ENCODE measurements around the gene SDK2. TPM values are rescaled to one million over a fixed set of nuclear protein-coding genes. Genes with fewer than 3 reads are reported as not detected.
"Not testable (repeated sequence)": the region's sequence is repeated elsewhere in the genome, so short reads cannot be mapped to it uniquely, and the experiment has no call there.

The SDK2 gene
- total RNA-seq, 1 donor from 2014 or later = 1.4 TPM

DNA sequence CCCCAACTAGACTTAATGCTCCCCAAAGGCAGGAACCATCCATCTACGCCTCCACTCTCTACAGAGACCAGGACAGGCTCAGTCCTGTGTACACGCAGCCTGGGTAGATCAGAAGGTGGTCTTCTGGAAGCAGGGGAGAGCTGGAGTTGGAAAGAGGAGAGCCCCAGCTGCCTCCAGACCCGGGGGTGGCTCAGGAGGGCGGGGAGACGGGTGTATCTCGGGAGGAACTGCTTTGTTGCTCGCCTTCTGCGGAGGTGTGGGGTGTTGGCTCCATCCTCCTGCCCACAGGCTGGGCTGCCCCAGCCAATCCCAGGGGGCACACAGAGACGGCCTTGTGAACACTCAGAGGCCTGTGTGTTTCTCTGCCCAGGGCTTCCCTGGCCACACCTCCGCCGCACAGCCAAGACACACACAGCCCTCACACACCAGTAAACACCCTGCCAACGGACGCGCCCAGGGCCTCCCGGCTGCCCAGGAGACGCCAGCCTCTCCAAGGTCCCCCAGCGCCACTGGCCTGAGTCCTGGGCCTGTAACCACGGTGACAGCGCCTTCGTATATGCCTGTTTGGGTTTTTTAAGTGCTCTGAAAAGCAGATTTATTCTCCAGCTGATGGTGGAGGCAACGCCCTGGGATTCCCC is 189.1 kb downstream of the SDK2 start:
- ATAC-seq = no peak
- H3K36me3 ChIP-seq = no peaks in the 10 kb centered on the region
- TF ChIP-seq, protein P1, sequence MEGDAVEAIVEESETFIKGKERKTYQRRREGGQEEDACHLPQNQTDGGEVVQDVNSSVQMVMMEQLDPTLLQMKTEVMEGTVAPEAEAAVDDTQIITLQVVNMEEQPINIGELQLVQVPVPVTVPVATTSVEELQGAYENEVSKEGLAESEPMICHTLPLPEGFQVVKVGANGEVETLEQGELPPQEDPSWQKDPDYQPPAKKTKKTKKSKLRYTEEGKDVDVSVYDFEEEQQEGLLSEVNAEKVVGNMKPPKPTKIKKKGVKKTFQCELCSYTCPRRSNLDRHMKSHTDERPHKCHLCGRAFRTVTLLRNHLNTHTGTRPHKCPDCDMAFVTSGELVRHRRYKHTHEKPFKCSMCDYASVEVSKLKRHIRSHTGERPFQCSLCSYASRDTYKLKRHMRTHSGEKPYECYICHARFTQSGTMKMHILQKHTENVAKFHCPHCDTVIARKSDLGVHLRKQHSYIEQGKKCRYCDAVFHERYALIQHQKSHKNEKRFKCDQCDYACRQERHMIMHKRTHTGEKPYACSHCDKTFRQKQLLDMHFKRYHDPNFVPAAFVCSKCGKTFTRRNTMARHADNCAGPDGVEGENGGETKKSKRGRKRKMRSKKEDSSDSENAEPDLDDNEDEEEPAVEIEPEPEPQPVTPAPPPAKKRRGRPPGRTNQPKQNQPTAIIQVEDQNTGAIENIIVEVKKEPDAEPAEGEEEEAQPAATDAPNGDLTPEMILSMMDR (IDR thresholded peaks at IDR 0.05) = no peak
- intact Hi-C loops (cut with DNase I) = no loop called here
- H3K4me3 ChIP-seq = no peak overlapping the region
- peak; percentile 55 for DNase-seq
- no peaks in the 10 kb centered on the region for H3K9me3 ChIP-seq
- H3K4me1 ChIP-seq = no peaks in the 10 kb centered on the region
- H3K27ac ChIP-seq = no peak overlapping the region
- no peaks in the 10 kb centered on the region for H3K27me3 ChIP-seq (ENCODE audit: low read depth)

DNA sequence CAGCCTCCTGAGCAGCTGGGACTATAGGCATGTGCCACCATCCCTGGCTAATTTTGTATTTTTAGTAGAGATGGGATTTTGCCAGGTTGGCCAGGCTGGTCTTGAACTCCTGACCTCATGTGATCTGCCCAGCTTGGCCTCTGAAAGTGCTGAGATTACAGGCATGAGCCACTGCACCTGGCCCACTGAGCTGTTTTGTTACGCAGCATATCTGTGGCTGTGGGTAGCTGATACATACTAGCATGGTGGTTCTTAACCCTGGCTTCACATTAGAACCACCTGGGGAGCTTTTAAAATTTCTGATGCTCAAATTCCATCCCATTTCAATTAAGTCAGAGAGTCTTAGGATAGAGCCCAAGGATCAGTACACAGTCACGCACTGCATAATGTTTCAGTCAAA is 190.8 kb downstream of the SDK2 start:
- intact Hi-C loops (cut with DNase I); H3K9me3 ChIP-seq: not testable (repeated sequence)

DNA sequence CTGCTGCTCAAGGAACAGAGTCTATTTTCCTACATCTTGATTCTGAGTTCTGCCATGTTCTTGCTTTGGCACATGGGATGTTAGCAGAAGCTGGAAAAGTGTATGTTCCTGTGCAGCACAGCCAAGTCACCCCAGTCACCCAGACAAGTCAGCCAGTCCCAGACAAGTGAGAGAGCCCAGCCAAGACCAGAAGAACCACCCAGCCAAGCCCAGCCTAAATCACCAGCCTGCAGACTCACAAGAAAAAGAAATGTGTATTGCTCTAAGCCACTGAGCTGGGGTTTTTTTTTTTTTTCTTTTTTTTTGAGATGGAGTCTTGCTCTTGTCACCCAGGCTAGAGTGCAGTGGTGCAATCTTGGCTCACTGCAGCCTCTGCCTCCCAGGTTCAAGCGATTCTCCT is 191.2 kb downstream of the SDK2 start:
- Histone ChIP-seq H3K4me1 (no peaks in the 10 kb centered on the region), H3K4me3 (no peak overlapping the region), H3K27me3 (ENCODE audit: low read depth) (no peaks in the 10 kb centered on the region), H3K9me3 (no peaks in the 10 kb centered on the region), H3K36me3 (no peaks in the 10 kb centered on the region), H3K27ac (no peak overlapping the region)
- TF ChIP-seq, protein P1 (IDR thresholded peaks at IDR 0.05) = no peak
- DNase-seq (no peak), ATAC-seq (no peak)
- intact Hi-C loops (cut with DNase I) = no loop called here

More for the DNA sequence above, 190.8 kb downstream of the SDK2 start:
- H3K36me3 ChIP-seq; H3K4me3 ChIP-seq; H3K4me1 ChIP-seq; ATAC-seq; DNase-seq; H3K27me3 ChIP-seq (ENCODE audit: low read depth); H3K27ac ChIP-seq: not testable (repeated sequence)

DNA sequence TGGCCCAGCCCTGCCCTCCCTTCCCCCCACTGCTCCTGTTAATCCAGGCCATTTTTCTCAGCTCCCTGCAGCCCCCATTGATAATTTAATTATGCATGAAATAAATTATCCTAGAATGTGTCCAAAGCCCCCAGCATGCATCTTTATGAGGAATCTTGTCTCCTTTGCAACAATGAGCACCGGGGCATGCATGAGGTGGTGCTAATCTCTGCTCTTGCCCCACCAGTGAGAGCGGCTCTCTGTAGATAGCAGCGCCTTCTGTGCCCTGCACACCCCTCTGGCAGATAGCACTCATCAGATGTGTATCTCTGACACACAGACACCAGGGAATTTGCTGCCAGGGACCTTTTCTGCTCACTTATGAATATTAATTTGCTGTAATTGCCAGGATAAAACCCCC is 192.2 kb downstream of the SDK2 start:
- Histone ChIP-seq H3K27me3 (ENCODE audit: low read depth) (no peaks in the 10 kb centered on the region), H3K36me3 (no peaks in the 10 kb centered on the region), H3K4me3 (no peak overlapping the region), H3K4me1 (no peaks in the 10 kb centered on the region), H3K27ac (no peak overlapping the region), H3K9me3 (no peaks in the 10 kb centered on the region)
- DNase-seq (no peak), ATAC-seq (no peak)
- intact Hi-C loops (cut with DNase I) = no loop called here
- TF ChIP-seq, protein P1 (IDR thresholded peaks at IDR 0.05) = no peak

DNA sequence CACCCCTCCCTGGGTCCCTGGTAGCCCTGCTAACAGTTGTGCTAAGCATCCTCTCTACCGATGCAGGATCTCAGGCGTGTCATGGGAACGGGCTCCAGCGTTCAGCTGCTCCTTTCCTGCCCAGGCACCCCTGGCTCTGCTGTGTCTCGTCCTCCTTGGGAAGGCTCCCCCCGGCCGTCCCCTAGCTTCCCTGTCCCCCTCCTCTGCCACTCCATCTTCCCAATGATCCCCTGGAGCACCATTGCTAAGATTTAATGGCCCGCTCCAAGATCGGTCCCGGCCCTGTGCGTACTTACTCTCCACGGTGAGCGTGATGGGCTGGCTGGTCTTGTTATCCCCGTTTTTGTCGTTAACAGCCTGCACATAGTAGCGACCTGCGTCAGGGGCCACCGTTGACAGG is 196.9 kb downstream of the SDK2 start:
- no peak for ATAC-seq
- intact Hi-C loops (cut with DNase I) = no loop called here
- H3K27me3 ChIP-seq (ENCODE audit: low read depth) = no peaks in the 10 kb centered on the region
- TF ChIP-seq, protein P1 (IDR thresholded peaks at IDR 0.05) = no peak
- H3K4me3 ChIP-seq = no peak overlapping the region
- H3K27ac ChIP-seq = no peak overlapping the region
- no peaks in the 10 kb centered on the region for H3K36me3 ChIP-seq
- DNase-seq = no peak
- H3K9me3 ChIP-seq = no peaks in the 10 kb centered on the region
- no peaks in the 10 kb centered on the region for H3K4me1 ChIP-seq

DNA sequence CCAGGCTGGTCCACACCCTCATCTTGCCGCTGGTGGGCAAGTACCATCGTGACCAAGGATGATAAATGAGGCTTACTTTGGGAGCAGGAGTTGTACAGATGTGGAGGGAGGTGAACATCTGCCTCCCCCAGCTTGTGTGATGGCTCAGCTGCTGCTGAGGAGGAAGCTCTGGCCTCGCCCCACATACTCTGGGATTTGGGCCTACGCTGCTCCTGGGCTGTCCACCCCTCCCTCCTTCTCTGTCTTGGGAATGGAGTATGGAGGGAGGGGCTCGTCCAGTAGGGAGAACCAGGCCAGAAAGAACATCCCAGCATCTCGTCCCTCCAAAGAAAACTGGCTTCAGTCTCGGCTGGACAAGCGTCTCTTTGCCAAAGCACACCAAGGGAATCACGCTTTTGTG is 197.6 kb downstream of the SDK2 start:
- Histone ChIP-seq H3K27me3 (ENCODE audit: low read depth) (peaks cover under 1% of the 10 kb centered on the region), H3K4me1 (no peaks in the 10 kb centered on the region), H3K27ac (no peak overlapping the region), H3K4me3 (no peak overlapping the region), H3K9me3 (no peaks in the 10 kb centered on the region), H3K36me3 (no peaks in the 10 kb centered on the region)
- intact Hi-C loops (cut with DNase I) = no loop called here
- TF ChIP-seq, protein P1 (IDR thresholded peaks at IDR 0.05) = no peak
- no peak for ATAC-seq
- no peak for DNase-seq
